Fibroblast of skin of abdomen (primary cell): ENCODE data around the gene GOLGA6L7.
"Not testable (repeated sequence)": the region's sequence is repeated elsewhere in the genome, so short reads cannot be mapped to it uniquely, and the experiment has no call there.

Source experiments
- DNase-seq: peaks from one replicate; pipeline ENCODE4 v3.0.0-alpha.2; 2013

Gene GOLGA6L7

GRCh38 chr15:28884151-28884940 lies 35.9 kb upstream of the GOLGA6L7 start:
- no peak for DNase-seq

GRCh38 chr15:28881600-28881999 lies 33.2 kb upstream of the GOLGA6L7 start:
- no peak for DNase-seq

- no peak for DNase-seq
Observed at GRCh38 chr15:28881170-28881569, 32.7 kb upstream of the GOLGA6L7 start.

- no peak for DNase-seq
Observed at GRCh38 chr15:28880680-28881079, 32.2 kb upstream of the GOLGA6L7 start.

GRCh38 chr15:28879551-28879950 lies 31.1 kb upstream of the GOLGA6L7 start:
- no peak for DNase-seq

GRCh38 chr15:28878209-28878608 lies 29.8 kb upstream of the GOLGA6L7 start:
- no peak for DNase-seq

GRCh38 chr15:28876845-28877185 lies 28.4 kb upstream of the GOLGA6L7 start:
- no peak for DNase-seq

- DNase-seq: no peak
Observed at GRCh38 chr15:28876131-28876844, 27.8 kb upstream of the GOLGA6L7 start.

GRCh38 chr15:28875461-28876000 lies 27.1 kb upstream of the GOLGA6L7 start:
- DNase-seq: no peak

GRCh38 chr15:28873585-28874190 lies 25.2 kb upstream of the GOLGA6L7 start:
- DNase-seq: no peak

- DNase-seq: no peak
Observed at GRCh38 chr15:28873006-28873405, 24.6 kb upstream of the GOLGA6L7 start.

- no peak for DNase-seq
Observed at GRCh38 chr15:28871168-28871567, 22.7 kb upstream of the GOLGA6L7 start.

- DNase-seq: no peak
Observed at GRCh38 chr15:28868744-28869345, 20.4 kb upstream of the GOLGA6L7 start.

- DNase-seq: not testable (repeated sequence)
Observed at GRCh38 chr15:28861589-28862293, 13.3 kb upstream of the GOLGA6L7 start.

- no peak for DNase-seq
Observed at GRCh38 chr15:28861031-28861534, 12.6 kb upstream of the GOLGA6L7 start.

- not testable (repeated sequence) for DNase-seq
Observed at GRCh38 chr15:28854578-28854977, 6.1 kb upstream of the GOLGA6L7 start.

- DNase-seq: not testable (repeated sequence)
Observed at GRCh38 chr15:28853654-28854053, 5.2 kb upstream of the GOLGA6L7 start.

GRCh38 chr15:28849766-28850165 lies 1.3 kb upstream of the GOLGA6L7 start:
- not testable (repeated sequence) for DNase-seq

- not testable (repeated sequence) for DNase-seq
Observed at GRCh38 chr15:28849271-28849670, 827 bp upstream of the GOLGA6L7 start.

GRCh38 chr15:28847959-28848358 lies 485 bp downstream of the GOLGA6L7 start:
- DNase-seq: not testable (repeated sequence)

- not testable (repeated sequence) for DNase-seq
Observed at GRCh38 chr15:28847247-28847646, 1.2 kb downstream of the GOLGA6L7 start.

GRCh38 chr15:28844147-28844546 lies 4.3 kb downstream of the GOLGA6L7 start:
- DNase-seq: not testable (repeated sequence)
